ENCODE measurements around the gene VIPAS39. TPM values are rescaled to one million over a fixed set of nuclear protein-coding genes. Genes with fewer than 3 reads are reported as not detected.

VIPAS39 gene
- total RNA-seq, 2 donors from 2014 or later, result 10.9 to 13.0 TPM

DNA sequence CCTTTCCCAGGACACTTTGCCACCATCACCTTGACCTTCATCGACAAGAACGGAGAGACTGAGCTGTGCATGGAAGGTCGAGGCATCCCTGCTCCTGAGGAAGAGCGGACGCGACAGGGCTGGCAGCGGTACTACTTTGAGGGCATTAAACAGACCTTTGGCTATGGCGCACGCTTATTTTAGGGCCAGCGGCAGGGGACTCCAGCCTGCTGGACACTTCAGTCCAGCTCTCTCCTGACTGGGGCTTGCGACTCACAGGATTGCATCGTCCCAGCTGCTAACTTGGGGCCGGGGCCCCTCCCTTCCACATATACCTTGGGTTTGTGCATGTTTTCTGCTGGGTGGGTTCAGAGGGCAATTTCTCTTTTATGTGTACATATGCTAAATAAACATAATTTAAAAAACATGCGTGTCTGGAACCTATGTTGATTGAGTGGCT, 11.7 kb upstream of the VIPAS39 start:
- Histone ChIP-seq H3K27ac (no peak overlapping the region), H3K9me3 (no peaks in the 10 kb centered on the region), H3K36me3 (peaks cover 60% of the 10 kb centered on the region), H3K4me1 (no peaks in the 10 kb centered on the region), H3K4me3 (no peak overlapping the region), H3K27me3 (no peaks in the 10 kb centered on the region)
- no peak for DNase-seq (ENCODE audit: low spot score)
- TF ChIP-seq CTCF (IDR thresholded peaks at IDR 0.05), result no peak

- Histone ChIP-seq H3K4me1 (no peaks in the 10 kb centered on the region), H3K4me3 (no peak overlapping the region), H3K27ac (no peak overlapping the region), H3K36me3 (peaks cover 73% of the 10 kb centered on the region), H3K27me3 (no peaks in the 10 kb centered on the region), H3K9me3 (no peaks in the 10 kb centered on the region)
- TF ChIP-seq CTCF (IDR thresholded peaks at IDR 0.05), result no peak
- no peak for DNase-seq (ENCODE audit: low spot score)
Observed at GRCh38 chr14:77467801-77468200, 10.4 kb upstream of the VIPAS39 start.

GRCh38 chr14:77459072-77459723, 1.8 kb upstream of the VIPAS39 start:
- Histone ChIP-seq H3K4me1 (peaks cover 0 to 21% of the 10 kb centered on the region in 2 donors), H3K4me3 (peak overlapping the region; percentile 74 to 82), H3K27ac (no peak overlapping the region), H3K36me3 (peaks cover 46% of the 10 kb centered on the region), H3K27me3 (no peaks in the 10 kb centered on the region), H3K9me3 (no peaks in the 10 kb centered on the region)
- TF ChIP-seq CTCF (IDR thresholded peaks at IDR 0.05), result peak; percentile 22 to 63
- peak; percentile 73 for DNase-seq (ENCODE audit: low spot score)

DNA sequence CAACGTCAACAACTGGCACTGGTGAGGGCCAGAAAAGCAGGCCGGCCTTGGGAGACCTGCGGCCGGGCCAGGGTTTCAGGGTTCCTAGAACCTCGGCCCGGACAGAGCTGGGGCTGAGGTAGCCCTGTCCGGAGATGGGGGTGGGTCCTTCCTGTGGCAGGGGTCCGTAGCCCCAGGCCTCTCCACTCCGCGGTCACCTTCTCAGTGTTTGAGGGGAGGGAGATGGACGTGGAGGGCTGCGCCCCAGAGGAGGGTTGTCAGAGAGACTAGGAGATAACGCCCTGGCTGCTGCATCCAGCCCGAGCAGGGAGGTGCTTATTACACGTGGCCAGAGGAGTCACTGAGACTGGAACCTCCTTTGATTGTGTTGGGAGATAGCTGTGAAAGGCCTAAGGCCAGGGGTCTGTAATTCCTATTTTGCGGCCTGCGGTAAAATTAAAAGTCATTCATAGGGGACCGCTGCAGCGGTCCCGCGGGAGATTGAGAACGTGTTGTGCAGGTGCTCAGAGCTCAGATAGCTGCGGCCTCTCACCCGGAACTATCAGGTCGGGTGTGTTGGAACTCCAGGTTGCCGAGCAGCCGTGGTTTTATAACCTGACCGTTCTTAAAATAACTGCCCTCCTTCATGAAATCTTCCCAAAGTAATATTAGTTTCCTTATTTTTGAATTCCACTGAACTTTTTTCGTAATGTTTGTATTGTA, 999 bp upstream of the VIPAS39 start:
- H3K4me1 ChIP-seq, result peaks cover 0 to 21% of the 10 kb centered on the region in 2 donors
- DNase-seq (ENCODE audit: low spot score), result no peak
- H3K9me3 ChIP-seq, result no peaks in the 10 kb centered on the region
- no peaks in the 10 kb centered on the region for H3K27me3 ChIP-seq
- TF ChIP-seq CTCF (IDR thresholded peaks at IDR 0.05), result no peak
- peaks cover 38% of the 10 kb centered on the region for H3K36me3 ChIP-seq
- peak overlapping the region; percentile 74 to 82 for H3K4me3 ChIP-seq
- H3K27ac ChIP-seq, result peak overlapping the region; percentile 91 to 94

DNA sequence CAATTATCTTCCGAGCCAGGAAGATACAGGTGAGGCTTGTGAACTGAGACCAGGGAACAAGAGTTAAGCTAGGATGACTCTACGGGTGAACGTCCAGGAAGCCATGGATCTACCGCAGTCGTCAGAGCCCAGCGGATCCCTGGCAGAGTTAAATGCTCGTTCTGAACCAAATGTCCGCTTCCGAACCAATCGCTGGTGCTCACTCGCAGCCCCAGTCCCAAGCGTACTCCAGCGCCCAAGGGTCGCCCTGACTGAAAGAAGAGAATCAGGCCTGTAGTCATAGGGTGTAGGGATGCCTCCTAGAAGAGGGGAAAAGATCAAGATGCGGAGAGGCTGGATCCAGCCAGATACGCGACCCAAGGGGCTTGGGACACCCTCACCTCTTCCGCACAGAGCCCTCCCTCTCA, 283 bp downstream of the VIPAS39 start:
- H3K9me3 ChIP-seq, result no peaks in the 10 kb centered on the region
- peaks cover 0 to 21% of the 10 kb centered on the region in 2 donors for H3K4me1 ChIP-seq
- peak overlapping the region; percentile 74 to 82 for H3K4me3 ChIP-seq
- H3K36me3 ChIP-seq, result peaks cover 32% of the 10 kb centered on the region
- no peak for DNase-seq (ENCODE audit: low spot score)
- peak overlapping the region; percentile 91 to 94 for H3K27ac ChIP-seq
- no peak for TF ChIP-seq CTCF (IDR thresholded peaks at IDR 0.05)
- no peaks in the 10 kb centered on the region for H3K27me3 ChIP-seq

Data from right atrium auricular region (tissue), 2 donors.